ENCODE data around the gene NRIP2. TPM values are rescaled to one million over a fixed set of nuclear protein-coding genes. Genes with fewer than 3 reads are reported as not detected.

The NRIP2 gene
- total RNA-seq, 1 experiment from 2014 or later: 0.15 TPM

GRCh38 chr12:2857576-2857975 lies 22.7 kb upstream of the NRIP2 start:
- Histone ChIP-seq H2BK120ac (ENCODE audit: low read depth, low read length, poor library complexity, severe bottlenecking) (no peak overlapping the region), H3K18ac (ENCODE audit: insufficient read length, low read depth, low read length) (peak overlapping the region; percentile 32), H3K23ac (ENCODE audit: insufficient read length, low read depth, low read length) (no peak overlapping the region), H3K9me3 (ENCODE audit: control insufficient read depth, low read depth, low read length) (no peaks in the 10 kb centered on the region), H4K91ac (ENCODE audit: insufficient read length, low read depth, low read length) (no peak overlapping the region), H2BK5ac (ENCODE audit: insufficient read length, low read length) (no peak overlapping the region), H3K4me2 (ENCODE audit: insufficient read depth, insufficient read length, low read length) (no peak overlapping the region), H2BK15ac (ENCODE audit: low read depth, low read length) (no peak overlapping the region), H4K8ac (replicated peaks; ENCODE audit: insufficient read length, low read depth, low read length) (no peak overlapping the region), H3K4me1 (ENCODE audit: insufficient read depth, low read length) (no peaks in the 10 kb centered on the region), H3T11ph (ENCODE audit: low read length) (no peak overlapping the region), H3K14ac (ENCODE audit: insufficient read depth, low read length) (peak overlapping the region; percentile 23; the same call in 1 of the 2 replicates), H3K27ac (ENCODE audit: insufficient read length, low read depth, low read length) (no peak overlapping the region), H2BK20ac (ENCODE audit: low read depth, low read length, poor library complexity, severe bottlenecking) (no peak overlapping the region), H4K20me1 (ENCODE audit: control insufficient read depth, insufficient read depth, insufficient read length) (no peaks in the 10 kb centered on the region), H2AFZ (ENCODE audit: low read length) (no peak overlapping the region), H3K56ac (ENCODE audit: insufficient read length, low read depth, low read length) (no peak overlapping the region), H3K23me2 (ENCODE audit: insufficient read length, low read depth, low read length, poor library complexity, severe bottlenecking) (no peaks in the 10 kb centered on the region), H2AK5ac (ENCODE audit: insufficient read length, low read length) (no peak overlapping the region), H3K27me3 (ENCODE audit: insufficient read depth, low read length) (no peaks in the 10 kb centered on the region), H4K5ac (ENCODE audit: insufficient read length, low read depth, low read length) (no peak overlapping the region), H3K79me2 (ENCODE audit: insufficient read depth, low read length) (no peaks in the 10 kb centered on the region), H3K9ac (ENCODE audit: extremely low read depth, insufficient read length, low read length) (no peak overlapping the region), H3K79me1 (ENCODE audit: insufficient read depth, low read depth, low read length, poor library complexity, severe bottlenecking) (no peaks in the 10 kb centered on the region), H2BK12ac (ENCODE audit: insufficient read length, low read depth, low read length) (no peak overlapping the region), H3K4ac (ENCODE audit: low read depth, low read length) (no peak overlapping the region)
- no peak for DNase-seq
- H3K4me1 Mint-ChIP-seq: peaks cover 14 to 42% of the 10 kb centered on the region in 2 experiments
- peaks cover 28 to 37% (median 36%) of the 10 kb centered on the region in 3 experiments for H3K36me3 Mint-ChIP-seq (ENCODE audit: insufficient read depth in 1 of 3, low read depth in 3 of 3)
- WGBS (ENCODE audit: extremely low coverage, insufficient read length, low lambda C conversion rate): no CpG with 5 or more reads among the region's 7 CpGs
- H3K4me3 Mint-ChIP-seq: no peak overlapping the region
- no peaks in the 10 kb centered on the region for H3K9me3 Mint-ChIP-seq
- peaks cover 4% of the 10 kb centered on the region for H3K27me3 Mint-ChIP-seq (ENCODE audit: low read depth)
- no peak for TF ChIP-seq CTCF (conservative IDR thresholded peaks at IDR 0.05)
- peak overlapping the region in 2 of 3 experiments; percentile 62 to 92; a peak in 4 of 7 replicates for H3K27ac Mint-ChIP-seq

All from H9 (cell line).